ENCODE data around the gene PTCD1. TPM values are rescaled to one million over a fixed set of nuclear protein-coding genes. Genes with fewer than 3 reads are reported as not detected.

PTCD1 gene
- polyA plus RNA-seq (2013, experiment 1 of 2), result 2.8 TPM
- 2.4 TPM for polyA plus RNA-seq (2013, experiment 2 of 2)

GRCh38 chr7:99438573-99439480 is at the start of gene PTCD1, which contains the start of gene CPSF4:
Gene PTCD1 (minus strand): TSS chr7:99438798. CDS start chr7:99435242, 3,556 bp downstream.
Gene CPSF4 (plus strand): TSS chr7:99438943. CDS start chr7:99439083, 140 bp downstream.
- Histone ChIP-seq H3K27me3 (ENCODE audit: control insufficient read depth in 1 of 2, insufficient read depth in 1 of 2, low read length in 2 of 2) (no peaks in the 10 kb centered on the region), H4K8ac (ENCODE audit: low read length) (peak within 1 kb of the TSS; percentile 94), H3K4me1 (ENCODE audit: control insufficient read depth, insufficient read depth, low read depth, low read length) (peaks cover 19% of the 10 kb centered on the region), H3K4ac (ENCODE audit: low read depth in 1 of 2, low read length in 2 of 2) (peak within 1 kb of the TSS; percentile 75 to 97), H2AFZ (ENCODE audit: low read depth, low read length) (peak within 1 kb of the TSS; percentile 83), H2BK15ac (ENCODE audit: low read depth, poor library complexity, severe bottlenecking) (peak within 1 kb of the TSS; percentile 98), H4K91ac (ENCODE audit: low read length) (peak within 1 kb of the TSS; percentile 97), H3K9ac (ENCODE audit: low read length) (peak within 1 kb of the TSS; percentile 96), H3K27ac (ENCODE audit: low read length, poor library complexity, severe bottlenecking) (peak within 1 kb of the TSS; percentile 73), H2BK12ac (ENCODE audit: low read length in 2 of 2) (peak within 1 kb of the TSS; percentile 21 to 44), H2BK120ac (ENCODE audit: low read depth, low read length) (peak within 1 kb of the TSS; percentile 83), H3K79me1 (replicated peaks; ENCODE audit: low read length, poor library complexity, severe bottlenecking) (peaks cover 40% of the 10 kb centered on the region), H3K4me3 (ENCODE audit: insufficient read depth in 1 of 2, low read depth in 1 of 2, low read length in 2 of 2) (peak within 1 kb of the TSS; percentile 98 to 99), H2AK5ac (ENCODE audit: low read length, severe bottlenecking) (peak within 1 kb of the TSS; percentile 91), H3K23ac (ENCODE audit: low read length in 2 of 2) (peak within 1 kb of the TSS in 1 of 2 experiments; percentile 70), H3K9me3 (ENCODE audit: control insufficient read depth, low read length) (no peaks in the 10 kb centered on the region), H2BK5ac (ENCODE audit: low read depth, low read length, poor library complexity, severe bottlenecking) (peak within 1 kb of the TSS; percentile 74), H3K36me3 (ENCODE audit: control insufficient read depth in 1 of 2, insufficient read depth in 2 of 2, low read depth in 1 of 2, low read length in 2 of 2) (peaks cover 26 to 37% of the 10 kb centered on the region in 2 experiments), H3K4me2 (ENCODE audit: low read length, poor library complexity, severe bottlenecking) (peak within 1 kb of the TSS; percentile 89), H3K18ac (ENCODE audit: low read depth in 1 of 2, low read length in 2 of 2) (peak within 1 kb of the TSS; percentile 86 to 94), H3K14ac (ENCODE audit: low read length in 2 of 2) (peak within 1 kb of the TSS; percentile 48 to 92)
- DNase-seq, result peak; percentile 96
- WGBS, result under 1% methylated on average over 76 of the region's 89 CpGs

- Histone ChIP-seq H3K14ac (ENCODE audit: low read length in 2 of 2) (no peak overlapping the region), H3K4me2 (ENCODE audit: low read length, poor library complexity, severe bottlenecking) (no peak overlapping the region), H4K91ac (ENCODE audit: low read length) (no peak overlapping the region), H3K9ac (ENCODE audit: low read length) (no peak overlapping the region), H3K27me3 (ENCODE audit: control insufficient read depth in 1 of 2, insufficient read depth in 1 of 2, low read length in 2 of 2) (no peaks in the 10 kb centered on the region), H3K18ac (ENCODE audit: low read depth in 1 of 2, low read length in 2 of 2) (no peak overlapping the region), H3K4me1 (ENCODE audit: control insufficient read depth, insufficient read depth, low read depth, low read length) (no peaks in the 10 kb centered on the region), H3K36me3 (ENCODE audit: control insufficient read depth in 1 of 2, insufficient read depth in 2 of 2, low read depth in 1 of 2, low read length in 2 of 2) (peaks cover 25 to 58% of the 10 kb centered on the region in 2 experiments), H2BK12ac (ENCODE audit: low read length in 2 of 2) (no peak overlapping the region), H2BK5ac (ENCODE audit: low read depth, low read length, poor library complexity, severe bottlenecking) (no peak overlapping the region), H3K23ac (ENCODE audit: low read length in 2 of 2) (no peak overlapping the region), H3K4me3 (ENCODE audit: insufficient read depth in 1 of 2, low read depth in 1 of 2, low read length in 2 of 2) (no peak overlapping the region), H3K79me1 (replicated peaks; ENCODE audit: low read length, poor library complexity, severe bottlenecking) (peaks cover 25% of the 10 kb centered on the region), H3K4ac (ENCODE audit: low read depth in 1 of 2, low read length in 2 of 2) (no peak overlapping the region), H2AFZ (ENCODE audit: low read depth, low read length) (no peak overlapping the region), H3K27ac (ENCODE audit: low read length, poor library complexity, severe bottlenecking) (no peak overlapping the region), H3K9me3 (ENCODE audit: control insufficient read depth, low read length) (no peaks in the 10 kb centered on the region), H2AK5ac (ENCODE audit: low read length, severe bottlenecking) (no peak overlapping the region), H2BK15ac (ENCODE audit: low read depth, poor library complexity, severe bottlenecking) (no peak overlapping the region), H4K8ac (ENCODE audit: low read length) (no peak overlapping the region), H2BK120ac (ENCODE audit: low read depth, low read length) (no peak overlapping the region)
- 96% methylated on average over 5 of the region's 5 CpGs for WGBS
- no peak for DNase-seq
Measured at GRCh38 chr7:99485094-99485493, 46.5 kb upstream of the PTCD1 start.

GRCh38 chr7:99478464-99479440 is 40.2 kb upstream of the PTCD1 start:
- Histone ChIP-seq H3K4me1 (ENCODE audit: control insufficient read depth, insufficient read depth, low read depth, low read length) (peaks cover 10% of the 10 kb centered on the region), H3K23ac (ENCODE audit: low read length in 2 of 2) (no peak overlapping the region)
- WGBS, result 91% methylated on average over 13 of the region's 15 CpGs

More at GRCh38 chr7:99478464-99479440, 40.2 kb upstream of the PTCD1 start:
- DNase-seq, result no peak
- H3K36me3 ChIP-seq (ENCODE audit: control insufficient read depth in 1 of 2, insufficient read depth in 2 of 2, low read depth in 1 of 2, low read length in 2 of 2), result peaks cover 28 to 48% of the 10 kb centered on the region in 2 experiments
- no peak overlapping the region for H4K91ac ChIP-seq (ENCODE audit: low read length)
- H3K9ac ChIP-seq (ENCODE audit: low read length), result peak overlapping the region; percentile 48
- peak overlapping the region; percentile 4 for H2BK5ac ChIP-seq (ENCODE audit: low read depth, low read length, poor library complexity, severe bottlenecking)
- no peak overlapping the region for H3K4me2 ChIP-seq (ENCODE audit: low read length, poor library complexity, severe bottlenecking)
- no peak overlapping the region for H3K18ac ChIP-seq (ENCODE audit: low read depth in 1 of 2, low read length in 2 of 2)
- H2BK120ac ChIP-seq (ENCODE audit: low read depth, low read length), result no peak overlapping the region
- H2BK15ac ChIP-seq (ENCODE audit: low read depth, poor library complexity, severe bottlenecking), result no peak overlapping the region
- no peaks in the 10 kb centered on the region for H3K27me3 ChIP-seq (ENCODE audit: control insufficient read depth in 1 of 2, insufficient read depth in 1 of 2, low read length in 2 of 2)
- no peak overlapping the region for H3K27ac ChIP-seq (ENCODE audit: low read length, poor library complexity, severe bottlenecking)
- no peak overlapping the region for H3K4ac ChIP-seq (ENCODE audit: low read depth in 1 of 2, low read length in 2 of 2)
- peaks cover 27% of the 10 kb centered on the region for H3K79me1 ChIP-seq (replicated peaks; ENCODE audit: low read length, poor library complexity, severe bottlenecking)
- H3K9me3 ChIP-seq (ENCODE audit: control insufficient read depth, low read length), result no peaks in the 10 kb centered on the region
- H3K14ac ChIP-seq (ENCODE audit: low read length in 2 of 2), result no peak overlapping the region
- peak overlapping the region; percentile 27 for H4K8ac ChIP-seq (ENCODE audit: low read length)
- peak overlapping the region in 1 of 2 experiments; percentile 41 for H3K4me3 ChIP-seq (ENCODE audit: insufficient read depth in 1 of 2, low read depth in 1 of 2, low read length in 2 of 2)
- H2AFZ ChIP-seq (ENCODE audit: low read depth, low read length), result no peak overlapping the region
- H2BK12ac ChIP-seq (ENCODE audit: low read length in 2 of 2), result no peak overlapping the region
- H2AK5ac ChIP-seq (ENCODE audit: low read length, severe bottlenecking), result no peak overlapping the region
